Measurements from ENCODE around the gene HLA-DOA. TPM values are rescaled to one million over a fixed set of nuclear protein-coding genes. Genes with fewer than 3 reads are reported as not detected.

Gene HLA-DOA
- total RNA-seq, 1 donor from 2014 or later: 4.1 TPM

DNA sequence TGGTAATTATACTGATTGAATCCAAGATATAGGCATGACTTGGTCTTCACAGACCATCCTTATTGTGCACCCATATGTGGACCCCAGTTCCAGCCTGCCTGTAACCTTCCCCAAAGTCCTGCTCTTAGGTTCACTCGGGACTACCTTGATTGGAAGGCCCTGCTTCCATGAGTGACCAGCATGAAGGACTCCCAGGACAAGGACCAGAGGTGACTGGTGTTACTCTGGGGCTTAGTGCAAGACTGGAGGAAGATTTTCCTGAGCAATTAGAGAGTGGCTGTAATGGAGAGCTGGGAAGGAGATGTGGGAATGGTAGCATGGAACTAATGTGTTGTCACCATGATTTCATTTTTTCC, 25.9 kb downstream of the HLA-DOA start:
- Mint-ChIP-seq H3K27ac (no peak overlapping the region), H3K4me3 (ENCODE audit: low read depth) (no peak overlapping the region), H3K9me3 (ENCODE audit: low read depth) (no peaks in the 10 kb centered on the region), H3K4me1 (ENCODE audit: low read depth) (peaks cover 44% of the 10 kb centered on the region), H3K36me3 (ENCODE audit: insufficient read depth) (peaks cover 29% of the 10 kb centered on the region), H3K27me3 (peaks cover 29% of the 10 kb centered on the region)
- TF ChIP-seq, protein P1, sequence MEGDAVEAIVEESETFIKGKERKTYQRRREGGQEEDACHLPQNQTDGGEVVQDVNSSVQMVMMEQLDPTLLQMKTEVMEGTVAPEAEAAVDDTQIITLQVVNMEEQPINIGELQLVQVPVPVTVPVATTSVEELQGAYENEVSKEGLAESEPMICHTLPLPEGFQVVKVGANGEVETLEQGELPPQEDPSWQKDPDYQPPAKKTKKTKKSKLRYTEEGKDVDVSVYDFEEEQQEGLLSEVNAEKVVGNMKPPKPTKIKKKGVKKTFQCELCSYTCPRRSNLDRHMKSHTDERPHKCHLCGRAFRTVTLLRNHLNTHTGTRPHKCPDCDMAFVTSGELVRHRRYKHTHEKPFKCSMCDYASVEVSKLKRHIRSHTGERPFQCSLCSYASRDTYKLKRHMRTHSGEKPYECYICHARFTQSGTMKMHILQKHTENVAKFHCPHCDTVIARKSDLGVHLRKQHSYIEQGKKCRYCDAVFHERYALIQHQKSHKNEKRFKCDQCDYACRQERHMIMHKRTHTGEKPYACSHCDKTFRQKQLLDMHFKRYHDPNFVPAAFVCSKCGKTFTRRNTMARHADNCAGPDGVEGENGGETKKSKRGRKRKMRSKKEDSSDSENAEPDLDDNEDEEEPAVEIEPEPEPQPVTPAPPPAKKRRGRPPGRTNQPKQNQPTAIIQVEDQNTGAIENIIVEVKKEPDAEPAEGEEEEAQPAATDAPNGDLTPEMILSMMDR (IDR thresholded peaks at IDR 0.05; ENCODE audit: unreplicated experiment): no peak
- DNase-seq (ENCODE audit: low spot score, unreplicated experiment): no peak

DNA sequence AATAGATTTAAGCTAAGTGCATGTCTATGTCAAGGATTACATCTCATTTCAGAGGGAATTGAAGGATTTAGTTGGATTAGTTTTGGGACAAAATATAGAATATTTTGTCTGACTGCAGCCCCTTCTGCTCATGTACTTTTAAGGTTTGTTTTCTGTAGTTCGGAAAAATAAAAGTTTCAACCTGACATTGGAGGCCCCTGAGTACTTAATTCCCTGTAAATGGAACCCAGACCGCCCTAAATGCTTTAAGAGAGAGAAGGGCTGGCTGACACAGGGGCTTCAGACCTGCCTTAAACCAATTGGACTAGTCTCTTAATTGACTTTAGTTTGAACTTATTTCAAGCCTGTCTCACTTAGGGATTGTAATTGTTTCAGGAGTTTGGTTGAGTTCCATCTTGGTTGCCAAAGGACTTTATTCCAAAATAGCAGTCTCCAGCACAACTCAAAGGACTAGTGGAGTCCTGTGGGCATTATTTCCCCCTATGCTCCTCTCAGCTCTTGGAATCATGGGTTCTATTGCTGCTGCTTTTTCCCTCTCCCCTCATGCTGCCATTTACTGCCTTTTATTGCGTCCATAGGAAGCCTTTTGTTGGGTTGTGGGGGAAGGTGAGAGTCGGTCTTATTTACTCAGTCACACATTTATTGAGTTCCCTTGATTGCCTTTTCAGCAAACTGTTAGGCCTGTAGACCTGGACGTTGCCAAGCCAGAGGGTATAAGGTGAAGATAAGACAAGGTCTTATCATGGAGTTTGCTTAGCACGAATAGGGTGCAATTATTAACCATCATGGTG, 26.5 kb downstream of the HLA-DOA start:
- peaks cover 24% of the 10 kb centered on the region for H3K27me3 Mint-ChIP-seq
- peak overlapping the region; percentile 37 for H3K4me3 Mint-ChIP-seq (ENCODE audit: low read depth)
- peaks cover 44% of the 10 kb centered on the region for H3K4me1 Mint-ChIP-seq (ENCODE audit: low read depth)
- H3K9me3 Mint-ChIP-seq (ENCODE audit: low read depth): no peaks in the 10 kb centered on the region
- DNase-seq (ENCODE audit: low spot score, unreplicated experiment): no peak
- H3K27ac Mint-ChIP-seq: peak overlapping the region; percentile 58
- TF ChIP-seq, protein P1 (IDR thresholded peaks at IDR 0.05; ENCODE audit: unreplicated experiment): no peak
- H3K36me3 Mint-ChIP-seq (ENCODE audit: insufficient read depth): peaks cover 34% of the 10 kb centered on the region

DNA sequence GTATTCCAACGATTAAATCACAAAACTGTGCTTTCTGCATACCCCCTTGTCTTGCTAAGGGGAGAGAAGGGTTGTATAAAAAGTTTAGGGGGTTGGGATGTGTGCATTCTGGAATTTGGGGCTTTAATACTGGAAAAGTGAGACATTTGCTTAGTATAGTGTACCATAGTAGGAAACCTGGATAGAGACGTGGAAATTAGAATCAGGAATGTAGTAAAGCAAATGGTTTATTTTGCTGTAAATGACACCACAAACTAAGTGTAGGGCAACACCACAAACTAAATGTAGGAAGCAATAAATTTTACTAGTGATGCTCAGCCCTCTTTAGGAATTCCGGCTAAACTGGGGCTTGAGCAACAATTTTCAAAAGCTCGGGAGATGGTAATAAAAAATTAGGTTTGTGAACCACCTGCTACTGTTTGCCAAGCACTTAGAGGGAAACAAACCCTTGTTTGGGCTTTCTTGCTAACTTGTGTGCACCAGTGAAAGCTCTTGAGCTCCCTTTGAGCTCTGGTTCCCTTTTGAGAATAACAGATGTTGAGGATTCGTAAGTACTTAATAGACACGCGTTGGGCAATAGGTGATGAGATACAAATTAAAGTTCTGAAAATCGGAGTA, 27.2 kb downstream of the HLA-DOA start:
- Mint-ChIP-seq H3K27me3 (peaks cover 17% of the 10 kb centered on the region), H3K9me3 (ENCODE audit: low read depth) (no peaks in the 10 kb centered on the region), H3K36me3 (ENCODE audit: insufficient read depth) (peaks cover 41% of the 10 kb centered on the region), H3K27ac (peak overlapping the region; percentile 58), H3K4me3 (ENCODE audit: low read depth) (peak overlapping the region; percentile 23), H3K4me1 (ENCODE audit: low read depth) (peaks cover 49% of the 10 kb centered on the region)
- TF ChIP-seq, protein P1 (IDR thresholded peaks at IDR 0.05; ENCODE audit: unreplicated experiment): no peak
- no peak for DNase-seq (ENCODE audit: low spot score, unreplicated experiment)

DNA sequence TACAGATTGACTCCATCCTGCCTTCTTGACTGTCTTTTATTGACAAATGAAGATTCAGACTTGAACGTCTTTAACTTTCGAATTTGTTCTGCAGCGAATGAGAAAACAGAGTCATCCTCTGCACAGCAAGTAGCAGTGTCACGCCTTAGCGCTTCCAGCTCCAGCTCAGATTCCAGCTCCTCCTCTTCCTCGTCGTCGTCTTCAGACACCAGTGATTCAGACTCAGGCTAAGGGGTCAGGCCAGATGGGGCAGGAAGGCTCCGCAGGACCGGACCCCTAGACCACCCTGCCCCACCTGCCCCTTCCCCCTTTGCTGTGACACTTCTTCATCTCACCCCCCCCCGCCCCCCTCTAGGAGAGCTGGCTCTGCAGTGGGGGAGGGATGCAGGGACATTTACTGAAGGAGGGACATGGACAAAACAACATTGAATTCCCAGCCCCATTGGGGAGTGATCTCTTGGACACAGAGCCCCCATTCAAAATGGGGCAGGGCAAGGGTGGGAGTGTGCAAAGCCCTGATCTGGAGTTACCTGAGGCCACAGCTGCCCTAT, 28.8 kb downstream of the HLA-DOA start:
- Mint-ChIP-seq H3K9me3 (ENCODE audit: low read depth) (no peaks in the 10 kb centered on the region), H3K27me3 (peaks cover 4% of the 10 kb centered on the region), H3K4me1 (ENCODE audit: low read depth) (peaks cover 58% of the 10 kb centered on the region), H3K27ac (no peak overlapping the region), H3K4me3 (ENCODE audit: low read depth) (no peak overlapping the region), H3K36me3 (ENCODE audit: insufficient read depth) (peaks cover 56% of the 10 kb centered on the region)
- DNase-seq (ENCODE audit: low spot score, unreplicated experiment): no peak
- TF ChIP-seq, protein P1 (IDR thresholded peaks at IDR 0.05; ENCODE audit: unreplicated experiment): no peak

DNA sequence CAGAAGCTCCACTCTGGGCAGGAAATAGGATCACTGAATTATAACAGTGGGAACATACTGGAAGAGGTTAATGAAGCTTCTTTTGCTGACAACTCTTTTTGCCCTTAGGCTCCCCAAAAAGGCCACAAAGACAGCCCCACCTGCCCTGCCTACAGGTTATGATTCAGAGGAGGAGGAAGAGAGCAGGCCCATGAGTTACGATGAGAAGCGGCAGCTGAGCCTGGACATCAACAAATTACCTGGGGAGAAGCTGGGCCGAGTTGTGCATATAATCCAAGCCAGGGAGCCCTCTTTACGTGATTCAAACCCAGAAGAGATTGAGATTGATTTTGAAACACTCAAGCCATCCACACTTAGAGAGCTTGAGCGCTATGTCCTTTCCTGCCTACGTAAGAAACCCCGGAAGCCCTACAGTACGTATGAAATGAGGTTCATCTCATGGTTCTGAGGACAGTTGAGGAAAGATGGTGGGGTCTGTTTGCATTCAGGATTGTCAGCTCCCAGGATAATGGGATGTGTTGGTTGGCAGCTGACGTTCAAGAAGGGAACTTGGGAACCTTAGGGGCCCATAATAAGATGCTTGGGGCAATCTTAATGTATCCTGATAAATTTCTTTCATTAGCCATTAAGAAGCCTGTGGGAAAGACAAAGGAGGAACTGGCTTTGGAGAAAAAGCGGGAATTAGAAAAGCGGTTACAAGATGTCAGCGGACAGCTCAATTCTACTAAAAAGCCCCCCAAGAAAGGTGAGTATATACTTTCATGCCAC, 29.5 kb downstream of the HLA-DOA start:
- no peak for DNase-seq (ENCODE audit: low spot score, unreplicated experiment)
- Mint-ChIP-seq H3K27ac (peak overlapping the region; percentile 47), H3K36me3 (ENCODE audit: insufficient read depth) (peaks cover 61% of the 10 kb centered on the region), H3K27me3 (no peaks in the 10 kb centered on the region), H3K4me3 (ENCODE audit: low read depth) (no peak overlapping the region), H3K4me1 (ENCODE audit: low read depth) (peaks cover 57% of the 10 kb centered on the region), H3K9me3 (ENCODE audit: low read depth) (no peaks in the 10 kb centered on the region)
- TF ChIP-seq, protein P1 (IDR thresholded peaks at IDR 0.05; ENCODE audit: unreplicated experiment): no peak

Measured in progenitor cell of endocrine pancreas (in vitro differentiated cells).